ES-I3 (cell line): Measurements from ENCODE around the gene NTM.

Source experiments
- H3K36me3 ChIP-seq: 2 replicates; pipeline ENCODE4 v1.6.1; 2013; ENCODE audit warnings: mild to moderate bottlenecking, low read length, control low read depth, moderate library complexity; ENCODE audit not compliant: insufficient read depth
- H3K4me1 ChIP-seq: 2 replicates; pipeline ENCODE4 v1.6.1; 2013; ENCODE audit warnings: mild to moderate bottlenecking, control low read depth, low read length; ENCODE audit not compliant: insufficient read depth
- H3K9ac ChIP-seq: 2 replicates; pipeline ENCODE4 v1.6.1; 2013; ENCODE audit warnings: low read depth, mild to moderate bottlenecking, low read length, moderate library complexity
- H3K9me3 ChIP-seq: 2 replicates; pipeline ENCODE4 v1.6.1; 2013; ENCODE audit warnings: mild to moderate bottlenecking, low read length, moderate library complexity; ENCODE audit not compliant: control insufficient read depth, insufficient read depth

Gene NTM

GRCh38 chr11:132332521-132332920 is 962.1 kb downstream of the NTM start:
- H3K36me3 ChIP-seq: no peaks in the 10 kb centered on the region; the same call in 1 of the 2 replicates
- H3K9me3 ChIP-seq: no peaks in the 10 kb centered on the region
- H3K4me1 ChIP-seq: peaks cover 13% of the 10 kb centered on the region
- no peak overlapping the region for H3K9ac ChIP-seq

DNA sequence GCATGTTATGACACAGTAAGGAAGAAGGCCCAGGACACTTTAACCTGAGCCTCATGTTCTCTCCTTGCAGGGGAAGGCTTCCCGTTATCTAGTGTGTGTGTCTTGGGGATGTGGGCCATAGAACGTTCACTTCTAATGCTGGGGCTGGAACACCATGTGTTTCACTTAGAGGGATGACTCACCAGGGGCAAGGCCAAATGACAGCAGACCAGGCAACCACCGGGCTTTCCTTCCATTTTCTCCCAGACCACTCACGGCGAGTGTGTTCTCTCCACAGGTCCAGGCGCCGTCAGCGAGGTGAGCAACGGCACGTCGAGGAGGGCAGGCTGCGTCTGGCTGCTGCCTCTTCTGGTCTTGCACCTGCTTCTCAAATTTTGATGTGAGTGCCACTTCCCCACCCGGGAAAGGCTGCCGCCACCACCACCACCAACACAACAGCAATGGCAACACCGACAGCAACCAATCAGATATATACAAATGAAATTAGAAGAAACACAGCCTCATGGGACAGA is 964.4 kb downstream of the NTM start:
- Histone ChIP-seq H3K36me3 (no peaks in the 10 kb centered on the region; the same call in 1 of the 2 replicates), H3K4me1 (peaks cover 6% of the 10 kb centered on the region), H3K9ac (no peak overlapping the region), H3K9me3 (no peaks in the 10 kb centered on the region)

- Histone ChIP-seq H3K9me3 (no peaks in the 10 kb centered on the region), H3K36me3 (no peaks in the 10 kb centered on the region; the same call in 1 of the 2 replicates)
Measured at GRCh38 chr11:132335311-132335710, 964.9 kb downstream of the NTM start.

DNA sequence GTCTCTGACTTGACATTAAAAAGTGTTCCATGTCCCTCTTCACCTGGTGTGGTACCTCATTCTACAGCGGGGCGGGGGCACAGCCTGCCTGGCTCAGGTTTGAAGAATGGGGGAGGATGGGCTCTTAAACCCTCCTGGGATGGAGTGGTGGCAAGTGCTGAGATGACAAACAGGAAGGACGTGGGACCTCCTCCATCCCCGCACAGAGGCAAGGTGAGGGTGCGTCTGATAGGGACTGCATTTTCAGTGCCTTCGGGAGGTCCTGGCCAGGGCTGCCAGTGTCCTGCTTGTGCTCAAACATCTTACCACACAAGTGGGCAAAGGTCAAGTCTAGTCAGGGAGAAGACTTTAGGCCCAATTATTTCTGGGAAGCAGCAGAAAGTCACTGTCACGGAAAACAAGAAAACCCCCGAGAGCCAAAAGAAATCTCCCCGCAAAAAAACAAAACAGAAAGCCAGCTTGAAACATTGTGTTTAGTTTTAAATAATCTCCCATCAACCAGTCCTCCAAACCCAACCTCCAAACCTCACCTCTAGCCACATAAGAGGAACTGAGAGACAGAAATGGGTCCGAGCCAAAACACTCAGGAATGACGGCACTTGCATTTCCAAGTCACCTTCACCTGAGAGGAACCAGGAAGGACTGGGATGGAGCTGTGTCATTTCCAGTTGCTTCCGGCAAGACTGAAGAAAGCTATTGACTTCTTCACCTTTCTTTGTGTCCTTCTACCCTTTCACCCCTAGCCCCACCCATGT is 966.5 kb downstream of the NTM start:
- no peaks in the 10 kb centered on the region; the same call in 1 of the 2 replicates for H3K36me3 ChIP-seq
- no peaks in the 10 kb centered on the region for H3K4me1 ChIP-seq
- H3K9ac ChIP-seq: no peak overlapping the region
- no peaks in the 10 kb centered on the region for H3K9me3 ChIP-seq

More at GRCh38 chr11:132335311-132335710, 964.9 kb downstream of the NTM start:
- peaks cover 2% of the 10 kb centered on the region; the same call in 1 of the 2 replicates for H3K4me1 ChIP-seq
- H3K9ac ChIP-seq: no peak overlapping the region

DNA sequence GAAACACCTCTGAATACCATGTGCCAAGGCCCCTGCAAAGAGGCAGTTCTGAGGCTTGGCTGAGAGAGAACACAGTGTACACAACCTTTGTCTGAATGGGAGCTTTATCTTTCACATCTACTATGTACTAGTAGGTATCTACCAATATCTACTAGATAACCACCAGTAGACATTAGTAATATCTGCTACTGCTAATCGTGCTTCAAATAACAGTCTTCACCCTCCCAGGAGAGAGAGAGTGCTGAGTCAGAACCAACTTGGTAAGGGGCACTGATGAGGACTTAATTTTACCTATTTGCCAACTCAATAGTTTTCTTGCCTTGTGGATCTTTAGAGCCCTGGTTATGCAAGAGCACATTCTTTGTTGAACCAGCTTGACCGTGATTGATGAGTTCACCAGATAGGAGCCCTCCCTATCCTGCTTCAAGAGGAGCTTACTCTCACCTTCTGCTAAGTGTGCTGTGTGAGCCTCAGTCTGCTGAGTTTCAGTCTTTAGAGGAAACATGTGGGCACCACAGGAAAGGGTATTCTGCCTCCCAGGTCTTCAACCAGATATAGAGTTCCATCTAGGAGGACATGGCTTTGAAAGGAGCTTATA is 967.5 kb downstream of the NTM start:
- Histone ChIP-seq H3K4me1 (no peaks in the 10 kb centered on the region), H3K9me3 (no peaks in the 10 kb centered on the region), H3K9ac (no peak overlapping the region), H3K36me3 (no peaks in the 10 kb centered on the region)

DNA sequence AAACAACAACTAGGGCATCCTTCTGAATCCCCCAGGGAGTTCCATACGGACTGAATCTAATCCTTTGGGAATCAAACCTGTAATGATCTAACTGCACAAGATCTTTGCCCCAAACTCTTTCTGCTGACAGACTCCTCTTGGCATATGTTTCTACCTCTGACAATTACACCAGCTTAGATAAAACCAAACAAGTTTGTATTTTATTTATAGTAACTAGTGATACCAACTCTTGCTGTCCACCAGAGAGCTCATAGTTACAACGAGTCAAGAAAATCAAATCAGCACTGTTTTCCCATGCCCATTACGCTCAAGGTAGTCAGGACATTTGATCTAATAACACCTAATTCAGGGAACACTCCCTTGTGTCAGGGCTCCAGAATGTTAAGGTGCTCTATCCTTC is 972.0 kb downstream of the NTM start:
- 0 out of 2 replicates have a peak, but pooled peaks cover under 1% of the 10 kb centered on the region for H3K4me1 ChIP-seq
- H3K9me3 ChIP-seq: no peaks in the 10 kb centered on the region
- no peak overlapping the region for H3K9ac ChIP-seq
- no peaks in the 10 kb centered on the region for H3K36me3 ChIP-seq

DNA sequence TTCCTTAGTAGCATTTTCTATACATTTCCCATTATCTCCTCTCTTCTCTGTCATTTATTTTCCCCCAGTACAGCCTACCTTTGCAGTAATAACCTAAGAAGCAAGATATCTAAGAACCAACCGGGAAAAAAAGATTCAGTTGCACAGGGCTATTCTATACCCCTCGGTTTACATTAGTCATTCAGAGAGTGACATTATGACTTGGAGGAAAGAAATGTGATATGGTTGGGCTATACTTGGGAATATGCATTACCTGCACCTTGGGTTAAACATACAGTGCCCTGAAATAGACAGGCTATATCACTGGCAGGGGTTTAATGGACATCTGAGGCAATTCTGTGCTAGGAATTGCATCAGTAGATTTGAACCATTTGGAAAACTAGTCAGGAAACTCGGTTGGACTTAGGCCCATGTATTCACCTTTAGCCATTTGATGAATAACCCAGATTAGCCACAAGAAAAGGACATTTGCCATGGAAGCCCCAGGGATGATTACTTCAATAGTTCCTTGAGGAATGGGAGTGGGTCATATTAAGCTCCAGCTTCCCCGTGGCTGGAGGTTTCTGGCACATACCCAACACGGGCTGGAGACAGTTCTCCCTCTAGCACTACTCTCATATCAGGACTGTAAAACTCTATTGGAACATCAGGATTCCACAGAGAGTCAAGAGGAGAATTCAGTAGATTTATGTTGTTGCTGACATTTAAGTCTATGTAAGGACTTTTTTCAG is 973.2 kb downstream of the NTM start:
- Histone ChIP-seq H3K9me3 (no peaks in the 10 kb centered on the region), H3K9ac (no peak overlapping the region), H3K36me3 (no peaks in the 10 kb centered on the region), H3K4me1 (0 out of 2 replicates have a peak, but pooled peaks cover 3% of the 10 kb centered on the region)

DNA sequence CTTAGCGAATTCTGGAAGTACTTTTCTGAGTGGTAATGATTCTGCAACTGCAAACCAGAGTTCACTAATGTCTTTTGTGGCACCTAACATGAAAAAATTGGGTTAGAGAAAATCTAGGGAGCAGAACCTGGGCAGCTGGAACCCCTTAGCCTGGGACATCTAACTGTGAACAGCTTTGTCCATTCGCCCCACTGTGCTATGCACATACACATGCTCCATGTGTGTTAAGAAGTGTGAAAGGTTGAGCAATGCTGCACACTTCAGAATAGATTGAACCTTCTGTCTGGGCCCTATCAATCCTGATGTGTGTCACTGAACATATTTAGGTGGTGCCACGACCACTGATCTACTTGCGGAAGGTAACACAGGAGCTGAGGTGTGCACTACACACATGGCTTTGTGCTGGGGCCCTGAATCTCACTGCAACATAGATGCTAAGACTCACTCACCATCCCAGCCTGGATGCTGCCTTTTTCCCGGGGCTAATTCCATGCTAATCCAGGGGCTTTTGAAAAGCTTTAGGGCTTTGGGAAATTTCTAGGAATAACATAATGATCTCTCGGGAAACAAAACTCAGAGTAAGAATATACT is 976.2 kb downstream of the NTM start:
- Histone ChIP-seq H3K9me3 (no peaks in the 10 kb centered on the region), H3K36me3 (no peaks in the 10 kb centered on the region), H3K4me1 (0 out of 2 replicates have a peak, but pooled peaks cover 3% of the 10 kb centered on the region), H3K9ac (no peak overlapping the region)

- Histone ChIP-seq H3K4me1 (0 out of 2 replicates have a peak, but pooled peaks cover 3% of the 10 kb centered on the region), H3K36me3 (no peaks in the 10 kb centered on the region), H3K9me3 (no peaks in the 10 kb centered on the region), H3K9ac (no peak overlapping the region)
Measured at GRCh38 chr11:132347156-132348090, 977.0 kb downstream of the NTM start.

GRCh38 chr11:132349811-132350733 is 979.7 kb downstream of the NTM start:
- H3K4me1 ChIP-seq: 0 out of 2 replicates have a peak, but pooled peaks cover 3% of the 10 kb centered on the region
- H3K36me3 ChIP-seq: no peaks in the 10 kb centered on the region
- H3K9ac ChIP-seq: no peak overlapping the region
- no peaks in the 10 kb centered on the region for H3K9me3 ChIP-seq

GRCh38 chr11:132351050-132351449 is 980.6 kb downstream of the NTM start:
- no peaks in the 10 kb centered on the region for H3K9me3 ChIP-seq
- H3K4me1 ChIP-seq: 0 out of 2 replicates have a peak, but pooled peaks cover 3% of the 10 kb centered on the region
- no peak overlapping the region for H3K9ac ChIP-seq

DNA sequence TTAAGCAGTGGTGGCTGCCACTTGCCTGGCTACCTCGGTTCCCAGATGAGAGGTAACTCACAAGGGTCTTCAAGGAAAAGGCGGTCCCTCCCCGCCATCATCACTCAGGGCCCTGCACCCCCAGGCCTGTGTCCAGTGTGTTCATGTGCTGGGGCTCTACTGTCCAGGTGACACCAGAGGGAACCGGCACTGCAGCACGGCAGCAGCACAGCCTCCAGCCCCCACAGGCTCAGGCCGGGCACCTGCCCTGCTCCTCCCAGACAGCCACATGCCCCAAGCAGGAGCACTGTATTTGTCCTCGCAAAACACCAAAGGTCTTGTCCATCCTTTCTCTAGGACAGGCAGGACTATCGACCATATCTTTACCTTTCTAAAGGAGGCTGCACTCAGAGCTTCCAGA is 982.1 kb downstream of the NTM start:
- H3K9me3 ChIP-seq: no peaks in the 10 kb centered on the region
- H3K4me1 ChIP-seq: 0 out of 2 replicates have a peak, but pooled peaks cover 2% of the 10 kb centered on the region
- H3K9ac ChIP-seq: no peak overlapping the region
- no peaks in the 10 kb centered on the region for H3K36me3 ChIP-seq

More at GRCh38 chr11:132351050-132351449, 980.6 kb downstream of the NTM start:
- no peaks in the 10 kb centered on the region for H3K36me3 ChIP-seq
